HG03066 (cell line): ENCODE measurements around the gene CFAP157.

Experiments used
- ATAC-seq: cut with Tn5 transposase; IDR thresholded peaks from one replicate; pipeline ENCODE4 v1.9.1; 2021; ENCODE audit warnings: low read depth; ENCODE audit not compliant: unreplicated experiment

Gene CFAP157

GRCh38 chr9:127733614-127734013, 26.8 kb downstream of the CFAP157 start:
- no peak for ATAC-seq

GRCh38 chr9:127734247-127734746, 27.5 kb downstream of the CFAP157 start:
- no peak for ATAC-seq

GRCh38 chr9:127734747-127735529, 28.1 kb downstream of the CFAP157 start, which contains the start of gene TOR2A:
TOR2A (minus strand) TSS chr9:127735294; CDS start chr9:127735270, 24 bp downstream.
- peak; percentile 89 for ATAC-seq

GRCh38 chr9:127735530-127736185, 28.9 kb downstream of the CFAP157 start:
- ATAC-seq: peak; percentile 6

- no peak for ATAC-seq
These were observed 31.9 kb downstream of the CFAP157 start for GRCh38 chr9:127738666-127739065.

GRCh38 chr9:127739614-127740330, 33.0 kb downstream of the CFAP157 start:
- ATAC-seq: no peak

- ATAC-seq: no peak
These were observed 35.1 kb downstream of the CFAP157 start for GRCh38 chr9:127741831-127742434.

GRCh38 chr9:127742435-127743088, 35.8 kb downstream of the CFAP157 start:
- no peak for ATAC-seq

GRCh38 chr9:127744398-127745110, 37.8 kb downstream of the CFAP157 start:
- no peak for ATAC-seq

GRCh38 chr9:127746959-127747569, 40.3 kb downstream of the CFAP157 start:
- no peak for ATAC-seq

GRCh38 chr9:127749090-127749787, 42.5 kb downstream of the CFAP157 start:
- ATAC-seq: no peak

GRCh38 chr9:127751269-127752054, 44.7 kb downstream of the CFAP157 start:
- no peak for ATAC-seq

GRCh38 chr9:127753148-127753547, 46.4 kb downstream of the CFAP157 start:
- ATAC-seq: no peak

- no peak for ATAC-seq
These were observed 46.8 kb downstream of the CFAP157 start for GRCh38 chr9:127753622-127754021.

GRCh38 chr9:127754099-127755060, 47.6 kb downstream of the CFAP157 start:
- no peak for ATAC-seq
